Mucosa of rectum (tissue), 2 donors: Measurements from ENCODE around the gene CYBRD1.

Experiments used
- H3K27ac ChIP-seq, 2 donors: one replicate each; pipeline ENCODE4 v1.7.0; 2013; ENCODE audit warnings: inconsistent platforms in 2 of 2, low read depth in 2 of 2, low read length in 2 of 2
- H3K27me3 ChIP-seq, 2 donors: one replicate each; pipeline ENCODE4 v1.7.0; 2013; ENCODE audit warnings: low read length in 2 of 2; ENCODE audit not compliant: control insufficient read depth in 2 of 2, insufficient read depth in 2 of 2
- H3K36me3 ChIP-seq, 2 donors: one replicate each; pipeline ENCODE4 v1.7.0; 2013; ENCODE audit warnings: low read length in 2 of 2; ENCODE audit not compliant: control insufficient read depth in 2 of 2, insufficient read depth in 2 of 2
- H3K4me1 ChIP-seq, 2 donors: one replicate each; pipeline ENCODE4 v1.7.0; 2013; ENCODE audit warnings: low read length in 2 of 2, mild to moderate bottlenecking in 1 of 2; ENCODE audit not compliant: control insufficient read depth in 2 of 2, insufficient read depth in 2 of 2
- H3K4me3 ChIP-seq, 2 donors: one replicate each; pipeline ENCODE4 v1.7.0; 2013; ENCODE audit warnings: low read length in 2 of 2
- H3K9ac ChIP-seq, 2 donors: one replicate each; pipeline ENCODE4 v1.7.0; 2013; ENCODE audit warnings: low read length in 2 of 2, low read depth in 1 of 2, mild to moderate bottlenecking in 1 of 2
- H3K9me3 ChIP-seq, 2 donors: one replicate each; pipeline ENCODE4 v1.7.0; 2013; ENCODE audit warnings: low read length in 2 of 2; ENCODE audit not compliant: control insufficient read depth in 2 of 2
- donor health status: healthy.
- donor health status: Normal muscosa, but diverticular disease.

CYBRD1 gene

GRCh38 chr2:171590116-171590515, 67.8 kb downstream of the CYBRD1 start:
- no peak overlapping the region for H3K27ac ChIP-seq
- H3K27me3 ChIP-seq = no peaks in the 10 kb centered on the region
- H3K4me1 ChIP-seq = no peaks in the 10 kb centered on the region
- no peaks in the 10 kb centered on the region for H3K9me3 ChIP-seq
- H3K9ac ChIP-seq = no peak overlapping the region
- H3K4me3 ChIP-seq = no peak overlapping the region
- H3K36me3 ChIP-seq = no peaks in the 10 kb centered on the region

GRCh38 chr2:171592036-171592555, 69.8 kb downstream of the CYBRD1 start:
- Histone ChIP-seq H3K36me3 (no peaks in the 10 kb centered on the region), H3K9me3 (no peaks in the 10 kb centered on the region), H3K27ac (no peak overlapping the region), H3K4me1 (no peaks in the 10 kb centered on the region), H3K4me3 (no peak overlapping the region), H3K27me3 (no peaks in the 10 kb centered on the region), H3K9ac (no peak overlapping the region)

GRCh38 chr2:171595456-171595855, 73.2 kb downstream of the CYBRD1 start:
- H3K27ac ChIP-seq = no peak overlapping the region
- no peaks in the 10 kb centered on the region for H3K9me3 ChIP-seq
- no peak overlapping the region for H3K9ac ChIP-seq
- peaks cover 0 to 2% of the 10 kb centered on the region in 2 donors for H3K27me3 ChIP-seq
- no peaks in the 10 kb centered on the region for H3K4me1 ChIP-seq
- H3K4me3 ChIP-seq = no peak overlapping the region
- no peaks in the 10 kb centered on the region for H3K36me3 ChIP-seq

- Histone ChIP-seq H3K9me3 (no peaks in the 10 kb centered on the region), H3K27me3 (peaks cover 0 to 2% of the 10 kb centered on the region in 2 donors), H3K36me3 (no peaks in the 10 kb centered on the region), H3K9ac (no peak overlapping the region), H3K4me3 (no peak overlapping the region), H3K27ac (no peak overlapping the region), H3K4me1 (no peaks in the 10 kb centered on the region)
These were observed 73.6 kb downstream of the CYBRD1 start for GRCh38 chr2:171595896-171596295.

GRCh38 chr2:171598713-171599319, 76.5 kb downstream of the CYBRD1 start:
- H3K27ac ChIP-seq = no peak overlapping the region
- no peaks in the 10 kb centered on the region for H3K4me1 ChIP-seq
- H3K27me3 ChIP-seq = peaks cover 0 to 2% of the 10 kb centered on the region in 2 donors
- H3K9ac ChIP-seq = no peak overlapping the region
- H3K9me3 ChIP-seq = no peaks in the 10 kb centered on the region
- no peak overlapping the region for H3K4me3 ChIP-seq
- no peaks in the 10 kb centered on the region for H3K36me3 ChIP-seq

GRCh38 chr2:171600126-171600525, 77.9 kb downstream of the CYBRD1 start:
- no peak overlapping the region for H3K27ac ChIP-seq
- peaks cover 0 to 2% of the 10 kb centered on the region in 2 donors for H3K27me3 ChIP-seq
- H3K9ac ChIP-seq = no peak overlapping the region
- H3K9me3 ChIP-seq = no peaks in the 10 kb centered on the region
- no peaks in the 10 kb centered on the region for H3K4me1 ChIP-seq
- H3K36me3 ChIP-seq = no peaks in the 10 kb centered on the region
- no peak overlapping the region for H3K4me3 ChIP-seq

- no peak overlapping the region for H3K9ac ChIP-seq
- peaks cover 0 to 2% of the 10 kb centered on the region in 2 donors for H3K27me3 ChIP-seq
- no peaks in the 10 kb centered on the region for H3K36me3 ChIP-seq
- H3K4me1 ChIP-seq = no peaks in the 10 kb centered on the region
- H3K4me3 ChIP-seq = no peak overlapping the region
- H3K9me3 ChIP-seq = no peaks in the 10 kb centered on the region
- H3K27ac ChIP-seq = no peak overlapping the region
These were observed 80.1 kb downstream of the CYBRD1 start for GRCh38 chr2:171602352-171602751.
